Activated gamma-delta T cell (primary cell): ENCODE results near the gene SMIM5.
"Not testable (repeated sequence)": the region's sequence is repeated elsewhere in the genome, so short reads cannot be mapped to it uniquely, and the experiment has no call there.

ENCODE experiments used
- DNase-seq: peaks from one replicate; lab custom pipeline; 2025; lab: John Stamatoyannopoulos, UW

Gene SMIM5

GRCh38 chr17:75625813-75626486 lies 7.3 kb upstream of the SMIM5 start:
- DNase-seq: no peak

- DNase-seq: no peak
Observed at GRCh38 chr17:75626496-75627038, 6.7 kb upstream of the SMIM5 start.

GRCh38 chr17:75627094-75627493 lies 6.1 kb upstream of the SMIM5 start:
- DNase-seq: no peak

- no peak for DNase-seq
Observed at GRCh38 chr17:75628425-75628824, 4.8 kb upstream of the SMIM5 start.

- no peak for DNase-seq
Observed at GRCh38 chr17:75629157-75629556, 4.1 kb upstream of the SMIM5 start.

GRCh38 chr17:75630071-75630917 lies 2.9 kb upstream of the SMIM5 start:
- DNase-seq: no peak

GRCh38 chr17:75631353-75631752 lies 1.9 kb upstream of the SMIM5 start:
- DNase-seq: no peak

GRCh38 chr17:75632428-75632827 lies 806 bp upstream of the SMIM5 start:
- no peak for DNase-seq

GRCh38 chr17:75633486-75634375 lies 497 bp downstream of the SMIM5 start:
- DNase-seq: no peak

- no peak for DNase-seq
Observed at GRCh38 chr17:75634376-75634740, 1.1 kb downstream of the SMIM5 start.

GRCh38 chr17:75634754-75635609 lies 1.7 kb downstream of the SMIM5 start:
- no peak for DNase-seq

- no peak for DNase-seq
Observed at GRCh38 chr17:75635610-75636202, 2.5 kb downstream of the SMIM5 start.

GRCh38 chr17:75636381-75637142 lies 3.3 kb downstream of the SMIM5 start:
- DNase-seq: no peak

GRCh38 chr17:75637143-75637538 lies 3.9 kb downstream of the SMIM5 start:
- DNase-seq: no peak

- DNase-seq: no peak
Observed at GRCh38 chr17:75637551-75637950, 4.3 kb downstream of the SMIM5 start.

GRCh38 chr17:75638039-75638438 lies 4.8 kb downstream of the SMIM5 start:
- not testable (repeated sequence) for DNase-seq

- DNase-seq: no peak
Observed at GRCh38 chr17:75638893-75639292, 5.7 kb downstream of the SMIM5 start.

- no peak for DNase-seq
Observed at GRCh38 chr17:75639327-75639726, 6.1 kb downstream of the SMIM5 start.

GRCh38 chr17:75639771-75640555 lies 6.7 kb downstream of the SMIM5 start:
- no peak for DNase-seq
